Endothelial cell of umbilical vein (primary cell): Measurements from ENCODE around the gene PZP.

Experiments
- MYC ChIP-seq: IDR thresholded peaks from one replicate; pipeline ENCODE4 v1.6.1; 2011; ENCODE audit warnings: mild to moderate bottlenecking, low read depth, low read length
- POLR2A ChIP-seq: IDR thresholded peaks from 2 replicates; pipeline ENCODE4 v1.6.1; 2012; ENCODE audit warnings: low read depth, mild to moderate bottlenecking, control low read depth, low read length
- POLR2AphosphoS5 ChIP-seq: IDR thresholded peaks from 2 replicates; pipeline ENCODE4 v1.6.1; 2012; ENCODE audit warnings: low read depth, mild to moderate bottlenecking, control low read depth, low read length, moderate library complexity; ENCODE audit not compliant: insufficient read depth
- TF ChIP-seq, protein P1 (sequence below), 2 donors: IDR thresholded peaks; 1 replicate in 1 of 2; 2 replicates in 1 of 2; pipeline ENCODE4 v1.5.1; 2011; ENCODE audit warnings: low read length in 2 of 2, mild to moderate bottlenecking in 2 of 2, moderate library complexity in 2 of 2, control low read depth in 1 of 2, inconsistent platforms in 1 of 2, low read depth in 1 of 2; ENCODE audit not compliant: insufficient read depth in 1 of 2; ENCODE audit errors: extremely low read depth in 1 of 2

GRCh38 chr12:9184276-9184675 is 23.9 kb downstream of the PZP start:
- TF ChIP-seq POLR2A: no peak
- TF ChIP-seq, protein P1, sequence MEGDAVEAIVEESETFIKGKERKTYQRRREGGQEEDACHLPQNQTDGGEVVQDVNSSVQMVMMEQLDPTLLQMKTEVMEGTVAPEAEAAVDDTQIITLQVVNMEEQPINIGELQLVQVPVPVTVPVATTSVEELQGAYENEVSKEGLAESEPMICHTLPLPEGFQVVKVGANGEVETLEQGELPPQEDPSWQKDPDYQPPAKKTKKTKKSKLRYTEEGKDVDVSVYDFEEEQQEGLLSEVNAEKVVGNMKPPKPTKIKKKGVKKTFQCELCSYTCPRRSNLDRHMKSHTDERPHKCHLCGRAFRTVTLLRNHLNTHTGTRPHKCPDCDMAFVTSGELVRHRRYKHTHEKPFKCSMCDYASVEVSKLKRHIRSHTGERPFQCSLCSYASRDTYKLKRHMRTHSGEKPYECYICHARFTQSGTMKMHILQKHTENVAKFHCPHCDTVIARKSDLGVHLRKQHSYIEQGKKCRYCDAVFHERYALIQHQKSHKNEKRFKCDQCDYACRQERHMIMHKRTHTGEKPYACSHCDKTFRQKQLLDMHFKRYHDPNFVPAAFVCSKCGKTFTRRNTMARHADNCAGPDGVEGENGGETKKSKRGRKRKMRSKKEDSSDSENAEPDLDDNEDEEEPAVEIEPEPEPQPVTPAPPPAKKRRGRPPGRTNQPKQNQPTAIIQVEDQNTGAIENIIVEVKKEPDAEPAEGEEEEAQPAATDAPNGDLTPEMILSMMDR (IDR thresholded peaks at IDR 0.05; ENCODE audit: extremely low read depth in 1 of 2, insufficient read depth in 1 of 2, low read depth in 1 of 2, low read length in 2 of 2): no peak
- no peak for TF ChIP-seq POLR2AphosphoS5
- no peak for TF ChIP-seq MYC
